Measurements from ENCODE around the gene DDX23. TPM values are rescaled to one million over a fixed set of nuclear protein-coding genes. Genes with fewer than 3 reads are reported as not detected.
"Not testable (repeated sequence)": the region's sequence is repeated elsewhere in the genome, so short reads cannot be mapped to it uniquely, and the experiment has no call there.

Gene DDX23
- total RNA-seq, 1 experiment from 2014 or later: 102 TPM

- DNase-seq: peak; percentile 96
- intact Hi-C loops (cut with micrococcal nuclease): loop anchor here (1.0 to 5.0 kb wide), 3 partner anchors 37 to 129 kb away; no protein-coding TSS in a partner anchor
- Histone ChIP-seq H4K20me1 (ENCODE audit: low read length) (no peaks in the 10 kb centered on the region), H3K4me3 (ENCODE audit: low read length) (peak overlapping the region; percentile 95), H3K27ac (ENCODE audit: low read length) (no peak overlapping the region), H2AFZ (ENCODE audit: low read length) (peak overlapping the region; percentile 84), H3K4me2 (ENCODE audit: low read length) (peak overlapping the region; percentile 92), H3K79me2 (ENCODE audit: low read length) (peaks cover 39% of the 10 kb centered on the region), H3K9ac (ENCODE audit: low read length) (peak overlapping the region; percentile 97), H3K27me3 (ENCODE audit: low read length) (no peaks in the 10 kb centered on the region), H3F3A (ENCODE audit: low read length, unreplicated experiment) (no peaks in the 10 kb centered on the region), H3K36me3 (ENCODE audit: low read depth, low read length) (no peaks in the 10 kb centered on the region), H3K9me3 (ENCODE audit: low read length) (no peaks in the 10 kb centered on the region), H3K4me1 (ENCODE audit: insufficient read depth, low read length) (peaks cover 17% of the 10 kb centered on the region), H3K9me2 (replicated peaks; ENCODE audit: low read length) (no peaks in the 10 kb centered on the region)
- ChIA-PET CTCF (interaction anchor here (0.5 to 2.5 kb wide), 9 partner anchors 13 to 172 kb away, joined by 3 to 80 read pairs (median 8); partner anchors contain the start of gene RND1), POLR2A (ENCODE audit: unreplicated experiment) (interaction anchor here (0.5 kb wide), 1 partner anchor 590 kb away, joined by 4 read pairs; no protein-coding TSS in a partner anchor)
- no peak for TF ChIP-seq EZH2phosphoT487 (IDR thresholded peaks at IDR 0.05; ENCODE audit: borderline replicate concordance, low read length)
- no peak for TF ChIP-seq EZH2 (IDR thresholded peaks at IDR 0.05; ENCODE audit: low read length, unreplicated experiment)
- TF ChIP-seq CTCF (conservative IDR thresholded peaks at IDR 0.05; ENCODE audit: low read depth, low read length): peak; percentile 92
- BruUV-seq (replicated peaks): no TSS peak
- ATAC-seq: peak; percentile 51
Measured at GRCh38 chr12:48852734-48853688, 1.0 kb upstream of the DDX23 start.

- H3K9me2 ChIP-seq (replicated peaks; ENCODE audit: low read length); H3K9ac ChIP-seq (ENCODE audit: low read length); CTCF ChIA-PET; H3K9me3 ChIP-seq (ENCODE audit: low read length); H3K4me1 ChIP-seq (ENCODE audit: insufficient read depth, low read length); H3K27me3 ChIP-seq (ENCODE audit: low read length); H2AFZ ChIP-seq (ENCODE audit: low read length); H3K27ac ChIP-seq (ENCODE audit: low read length); DNase-seq; intact Hi-C loops (cut with micrococcal nuclease); H3F3A ChIP-seq (ENCODE audit: low read length, unreplicated experiment); H3K4me3 ChIP-seq (ENCODE audit: low read length); ATAC-seq; H3K4me2 ChIP-seq (ENCODE audit: low read length); POLR2A ChIA-PET (ENCODE audit: unreplicated experiment); BruUV-seq (replicated peaks); H4K20me1 ChIP-seq (ENCODE audit: low read length): not testable (repeated sequence)
- peaks cover 15% of the 10 kb centered on the region for H3K79me2 ChIP-seq (ENCODE audit: low read length)
- peaks cover 35% of the 10 kb centered on the region for H3K36me3 ChIP-seq (ENCODE audit: low read depth, low read length)
Measured at GRCh38 chr12:48842021-48842420, 9.9 kb downstream of the DDX23 start.

- no peaks in the 10 kb centered on the region for H3K9me3 ChIP-seq (ENCODE audit: low read length)
- H3K27me3 ChIP-seq (ENCODE audit: low read length): no peaks in the 10 kb centered on the region
- intact Hi-C loops (cut with micrococcal nuclease): no loop called here
- BruUV-seq (replicated peaks): no TSS peak
- ChIA-PET POLR2A (ENCODE audit: unreplicated experiment) (no interaction called here), CTCF (no interaction called here)
- H2AFZ ChIP-seq (ENCODE audit: low read length): no peak overlapping the region
- H3K27ac ChIP-seq (ENCODE audit: low read length): no peak overlapping the region
- H3K36me3 ChIP-seq (ENCODE audit: low read depth, low read length): peaks cover 54% of the 10 kb centered on the region
- no peaks in the 10 kb centered on the region for H3K9me2 ChIP-seq (replicated peaks; ENCODE audit: low read length)
- H3K9ac ChIP-seq (ENCODE audit: low read length): no peak overlapping the region
- no peak for TF ChIP-seq EZH2phosphoT487 (IDR thresholded peaks at IDR 0.05; ENCODE audit: borderline replicate concordance, low read length)
- TF ChIP-seq EZH2 (IDR thresholded peaks at IDR 0.05; ENCODE audit: low read length, unreplicated experiment): no peak
- TF ChIP-seq CTCF (conservative IDR thresholded peaks at IDR 0.05; ENCODE audit: low read depth, low read length): no peak
- H3K4me1 ChIP-seq (ENCODE audit: insufficient read depth, low read length): no peaks in the 10 kb centered on the region
- no peak overlapping the region for H3K4me2 ChIP-seq (ENCODE audit: low read length)
- H4K20me1 ChIP-seq (ENCODE audit: low read length): no peaks in the 10 kb centered on the region
- DNase-seq (no peak), ATAC-seq (no peak)
- no peaks in the 10 kb centered on the region for H3K79me2 ChIP-seq (ENCODE audit: low read length)
- no peaks in the 10 kb centered on the region for H3F3A ChIP-seq (ENCODE audit: low read length, unreplicated experiment)
- H3K4me3 ChIP-seq (ENCODE audit: low read length): no peak overlapping the region
Measured at GRCh38 chr12:48838048-48838447, 13.9 kb downstream of the DDX23 start.
